ENCODE measurements around the gene MRNIP. TPM values are rescaled to one million over a fixed set of nuclear protein-coding genes. Genes with fewer than 3 reads are reported as not detected.

The MRNIP gene
- total and polyA plus RNA-seq, 12 donors: 6.6 to 45.1 (median 12.7) TPM

DNA sequence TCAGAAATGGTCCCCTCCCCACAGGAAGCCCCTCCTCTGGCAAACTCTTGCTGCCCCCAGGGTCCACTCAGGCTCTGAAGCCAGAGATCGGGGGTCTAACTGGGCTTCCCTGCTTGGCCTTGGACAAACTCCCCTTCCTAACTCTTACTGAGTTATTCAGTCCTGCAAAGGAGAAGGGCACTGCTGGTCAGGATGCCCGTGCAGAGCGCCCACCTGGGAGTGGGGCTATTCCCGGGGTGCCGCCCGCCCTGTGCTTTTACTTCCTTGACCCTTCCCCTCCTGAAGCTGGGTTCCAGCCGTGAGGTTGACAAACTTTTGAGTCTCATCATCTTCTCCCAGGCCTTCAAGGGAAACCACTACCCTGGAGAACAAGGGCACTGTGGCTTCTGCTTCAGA, 44.1 kb upstream of the MRNIP start:
- TF ChIP-seq, protein P1, sequence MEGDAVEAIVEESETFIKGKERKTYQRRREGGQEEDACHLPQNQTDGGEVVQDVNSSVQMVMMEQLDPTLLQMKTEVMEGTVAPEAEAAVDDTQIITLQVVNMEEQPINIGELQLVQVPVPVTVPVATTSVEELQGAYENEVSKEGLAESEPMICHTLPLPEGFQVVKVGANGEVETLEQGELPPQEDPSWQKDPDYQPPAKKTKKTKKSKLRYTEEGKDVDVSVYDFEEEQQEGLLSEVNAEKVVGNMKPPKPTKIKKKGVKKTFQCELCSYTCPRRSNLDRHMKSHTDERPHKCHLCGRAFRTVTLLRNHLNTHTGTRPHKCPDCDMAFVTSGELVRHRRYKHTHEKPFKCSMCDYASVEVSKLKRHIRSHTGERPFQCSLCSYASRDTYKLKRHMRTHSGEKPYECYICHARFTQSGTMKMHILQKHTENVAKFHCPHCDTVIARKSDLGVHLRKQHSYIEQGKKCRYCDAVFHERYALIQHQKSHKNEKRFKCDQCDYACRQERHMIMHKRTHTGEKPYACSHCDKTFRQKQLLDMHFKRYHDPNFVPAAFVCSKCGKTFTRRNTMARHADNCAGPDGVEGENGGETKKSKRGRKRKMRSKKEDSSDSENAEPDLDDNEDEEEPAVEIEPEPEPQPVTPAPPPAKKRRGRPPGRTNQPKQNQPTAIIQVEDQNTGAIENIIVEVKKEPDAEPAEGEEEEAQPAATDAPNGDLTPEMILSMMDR (IDR thresholded peaks at IDR 0.05): no peak
- intact Hi-C loops (cut with DNase I): loop anchor here in 3 of 10 donors (10.0 kb wide), 3 partner anchors 78 to 238 kb away; partner anchors contain the start of gene SQSTM1 (in 1 of the 3)
- WGBS, 2 donors: 93 to 95% methylated on average over 7 of the region's 7 CpGs
- DNase-seq (no peak), ATAC-seq (no peak)
- Histone ChIP-seq H3K36me3 (peaks cover 0 to 78% (median 17%) of the 10 kb centered on the region in 9 donors), H3K27me3 (no peaks in the 10 kb centered on the region), H3K4me1 (peaks cover 0 to 19% (median 11%) of the 10 kb centered on the region in 9 donors), H3K9me3 (no peaks in the 10 kb centered on the region), H3K4me3 (no peak overlapping the region), H3K27ac (no peak overlapping the region)

DNA sequence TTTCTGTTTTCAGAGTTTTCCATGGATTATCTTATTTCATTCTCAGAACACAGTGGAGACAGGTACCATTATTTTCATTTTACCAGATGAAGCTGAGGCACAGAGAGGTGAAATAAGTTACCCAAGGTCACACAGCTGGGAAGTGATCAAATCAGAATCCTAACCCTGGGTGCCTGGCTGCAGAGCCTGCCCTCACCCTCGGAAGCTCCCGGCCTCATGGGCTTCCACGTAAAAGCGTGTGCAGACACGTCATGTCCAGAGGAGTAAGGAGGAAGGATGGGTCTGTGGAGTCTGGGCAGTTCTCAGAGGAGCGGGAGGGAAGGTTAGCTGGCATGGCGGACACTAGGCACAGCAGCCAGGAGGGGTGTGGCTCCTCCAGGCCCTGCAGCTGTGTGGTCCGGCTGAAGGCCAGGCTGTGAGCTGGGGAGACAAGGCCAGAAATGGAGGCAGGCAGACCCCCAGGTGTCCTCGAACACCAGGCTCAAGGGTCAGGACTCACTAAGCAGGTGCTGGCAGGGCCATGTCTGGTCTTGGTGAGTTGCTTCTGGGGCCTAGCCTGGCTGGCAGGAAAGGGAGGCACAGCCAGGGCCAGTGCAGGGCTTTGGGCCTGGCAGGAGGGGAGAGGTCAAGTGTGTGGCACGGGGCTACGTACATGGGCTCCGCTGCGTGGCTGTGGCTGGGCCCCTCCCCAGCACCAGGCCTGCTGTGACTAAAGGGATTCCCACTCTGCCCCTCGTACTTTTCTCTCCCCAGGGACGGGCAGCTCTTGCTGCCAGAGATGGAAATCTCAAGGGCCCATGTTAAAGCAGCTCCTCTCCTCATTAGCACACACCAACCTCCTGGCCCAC, 43.5 kb upstream of the MRNIP start:
- peak in 1 of 8 donors; percentile 8 for ATAC-seq
- 89 to 90% methylated on average over 15 of the region's 15 CpGs for WGBS, 2 donors
- Histone ChIP-seq H3K4me3 (no peak overlapping the region), H3K9me3 (no peaks in the 10 kb centered on the region), H3K27me3 (no peaks in the 10 kb centered on the region), H3K36me3 (peaks cover 0 to 85% (median 22%) of the 10 kb centered on the region in 9 donors), H3K27ac (no peak overlapping the region), H3K4me1 (peaks cover 0 to 19% (median 10%) of the 10 kb centered on the region in 9 donors)
- TF ChIP-seq, protein P1 (IDR thresholded peaks at IDR 0.05): no peak
- DNase-seq: no peak
- intact Hi-C loops (cut with DNase I): loop anchor here in 3 of 10 donors (10.0 kb wide), 3 partner anchors 77 to 237 kb away; partner anchors contain the start of gene SQSTM1 (in 1 of the 3)

DNA sequence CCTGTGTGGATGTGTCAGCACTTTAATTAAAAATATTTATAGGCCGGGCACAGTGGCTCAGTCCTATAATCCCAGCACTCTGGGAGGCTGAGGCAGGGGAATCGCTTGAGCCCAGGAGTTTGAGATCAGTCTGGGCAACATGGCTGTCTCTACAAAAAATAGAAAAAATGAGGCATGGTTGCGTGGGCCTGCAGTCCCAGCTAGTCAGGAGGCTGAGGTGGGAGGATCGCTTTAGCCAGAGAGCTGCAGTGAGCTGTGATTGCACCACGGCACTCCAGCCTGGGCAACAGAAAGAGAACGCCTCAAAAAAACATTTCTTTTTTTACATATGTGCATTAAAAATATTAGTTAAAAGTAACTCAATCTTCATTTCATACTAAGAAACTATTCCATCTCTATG, 42.8 kb upstream of the MRNIP start:
- DNase-seq: no peak
- 93% methylated on average over 6 of the region's 6 CpGs for WGBS, 2 donors
- Histone ChIP-seq H3K27ac (no peak overlapping the region), H3K4me3 (no peak overlapping the region), H3K36me3 (peaks cover 0 to 91% (median 28%) of the 10 kb centered on the region in 9 donors), H3K4me1 (peaks cover 0 to 12% (median 4%) of the 10 kb centered on the region in 9 donors), H3K27me3 (no peaks in the 10 kb centered on the region), H3K9me3 (no peaks in the 10 kb centered on the region)
- intact Hi-C loops (cut with DNase I): loop anchor here in 3 of 10 donors (10.0 kb wide), 3 partner anchors 77 to 237 kb away; partner anchors contain the start of gene SQSTM1 (in 1 of the 3)
- no peak for ATAC-seq
- TF ChIP-seq, protein P1 (IDR thresholded peaks at IDR 0.05): no peak

DNA sequence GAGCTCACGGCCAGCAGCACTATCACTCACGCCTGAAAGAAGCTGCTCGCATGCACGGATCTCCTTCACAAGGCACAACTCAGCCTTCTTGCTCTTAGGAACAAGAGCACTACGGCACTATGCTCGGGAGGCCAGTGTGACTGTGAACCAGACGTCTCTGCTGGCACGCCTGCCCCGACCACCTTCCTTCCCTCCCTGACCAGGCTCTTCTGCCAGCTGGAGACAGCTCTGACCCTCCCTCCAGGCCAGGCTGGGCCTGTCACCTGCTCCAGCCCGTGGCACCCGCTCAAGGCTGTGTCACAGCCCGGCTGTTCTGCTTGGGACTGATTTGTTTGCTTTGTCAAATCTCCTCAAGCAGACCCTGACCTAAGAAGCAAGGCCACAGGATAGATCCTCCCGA, 42.1 kb upstream of the MRNIP start:
- no peak for DNase-seq

More for the DNA sequence above, 42.1 kb upstream of the MRNIP start:
- Histone ChIP-seq H3K27me3 (no peaks in the 10 kb centered on the region), H3K9me3 (no peaks in the 10 kb centered on the region), H3K36me3 (peaks cover 0 to 93% (median 28%) of the 10 kb centered on the region in 9 donors), H3K4me3 (no peak overlapping the region), H3K27ac (no peak overlapping the region), H3K4me1 (peaks cover 0 to 5% (median 0%) of the 10 kb centered on the region in 9 donors)
- WGBS, 2 donors: 83 to 90% methylated on average over 13 of the region's 13 CpGs
- ATAC-seq: peak in 1 of 8 donors; percentile 26
- TF ChIP-seq, protein P1 (IDR thresholded peaks at IDR 0.05): no peak
- intact Hi-C loops (cut with DNase I): loop anchor here in 3 of 10 donors (10.0 kb wide), 3 partner anchors 76 to 236 kb away; partner anchors contain the start of gene SQSTM1 (in 1 of the 3)
